WI38 (cell line): ENCODE data around the gene OR10Z1.

Experiments
- H3K4me3 ChIP-seq: 2 replicates; pipeline ENCODE4 v1.5.1; 2011; ENCODE audit warnings: low read depth, mild to moderate bottlenecking, control low read depth, low read length
- CTCF ChIP-seq: IDR thresholded peaks from 2 replicates; pipeline ENCODE4 v1.5.1; 2012; ENCODE audit warnings: low read depth, mild to moderate bottlenecking, control low read depth, low read length

The OR10Z1 gene, protein sequence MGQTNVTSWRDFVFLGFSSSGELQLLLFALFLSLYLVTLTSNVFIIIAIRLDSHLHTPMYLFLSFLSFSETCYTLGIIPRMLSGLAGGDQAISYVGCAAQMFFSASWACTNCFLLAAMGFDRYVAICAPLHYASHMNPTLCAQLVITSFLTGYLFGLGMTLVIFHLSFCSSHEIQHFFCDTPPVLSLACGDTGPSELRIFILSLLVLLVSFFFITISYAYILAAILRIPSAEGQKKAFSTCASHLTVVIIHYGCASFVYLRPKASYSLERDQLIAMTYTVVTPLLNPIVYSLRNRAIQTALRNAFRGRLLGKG

DNA sequence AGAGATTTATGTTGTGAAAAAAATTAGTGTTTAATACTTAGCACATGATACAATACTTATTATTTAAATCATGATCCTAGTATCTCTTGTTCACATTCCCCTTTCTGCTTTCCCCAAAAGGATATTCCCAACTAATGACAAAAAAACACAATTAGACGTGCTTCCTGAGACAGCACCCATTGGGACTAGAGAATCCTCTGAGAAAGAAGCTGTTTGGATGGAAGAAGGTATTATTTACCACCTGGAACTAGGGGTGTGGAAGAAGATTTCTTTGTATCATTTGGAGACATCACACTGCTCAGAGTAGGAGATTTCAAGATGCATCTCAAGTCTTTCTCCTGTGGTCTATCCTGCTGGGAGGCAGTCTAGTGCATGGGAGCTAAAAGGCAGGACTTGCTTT lies at the start of gene OR10Z1:
TSS of gene OR10Z1 (plus strand) at position 301 of the 400 bp plus-strand sequence. CDS start 1,171 bp downstream, outside the sequence.
- no peak within 1 kb of the TSS for H3K4me3 ChIP-seq

GRCh38 chr1:158559696-158560095 lies 45.4 kb upstream of the OR10Z1 start:
- no peak overlapping the region for H3K4me3 ChIP-seq
- no peak for TF ChIP-seq CTCF

More for the DNA sequence above, at the start of gene OR10Z1:
- no peak for TF ChIP-seq CTCF

DNA sequence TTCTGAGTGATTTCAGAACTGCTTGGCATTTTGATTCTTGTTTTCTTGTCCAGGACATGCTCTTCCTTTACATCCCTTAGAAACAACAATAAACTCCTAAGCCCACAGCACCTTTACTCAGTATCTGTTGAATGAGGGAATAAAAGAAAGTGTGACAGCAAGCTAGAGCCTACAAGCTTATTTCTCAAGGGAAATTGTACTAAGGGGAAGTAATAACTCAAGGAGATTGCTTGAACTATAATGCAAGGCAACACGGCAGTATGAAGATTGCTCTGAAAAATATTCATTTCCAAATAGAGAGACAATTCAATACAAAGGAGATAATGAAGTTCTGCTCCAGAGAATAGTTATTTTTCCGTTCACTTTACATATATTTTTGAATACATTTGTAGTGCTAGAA lies 41.2 kb upstream of the OR10Z1 start:
- no peak overlapping the region for H3K4me3 ChIP-seq
- TF ChIP-seq CTCF: no peak

GRCh38 chr1:158564608-158565007 lies 40.5 kb upstream of the OR10Z1 start:
- no peak for TF ChIP-seq CTCF
- no peak overlapping the region for H3K4me3 ChIP-seq

GRCh38 chr1:158570480-158570879 lies 34.6 kb upstream of the OR10Z1 start, which contains the start of gene OR6P1:
OR6P1 (minus strand) TSS chr1:158570580; CDS start chr1:158563604, 6,976 bp downstream.
- no peak within 1 kb of the TSS for H3K4me3 ChIP-seq
- TF ChIP-seq CTCF: no peak

- no peak overlapping the region for H3K4me3 ChIP-seq
- TF ChIP-seq CTCF: no peak
Observed at GRCh38 chr1:158572226-158572625, 32.8 kb upstream of the OR10Z1 start.

- no peak for TF ChIP-seq CTCF
- H3K4me3 ChIP-seq: no peak overlapping the region
Observed at GRCh38 chr1:158577561-158577960, 27.5 kb upstream of the OR10Z1 start.
